ENCODE results near the gene THAP11. TPM values are rescaled to one million over a fixed set of nuclear protein-coding genes. Genes with fewer than 3 reads are reported as not detected.

The THAP11 gene
- total and polyA plus RNA-seq, 2 of the 13 experiments (the other 11 are each of a cell fraction or from before 2014, with no cell fraction given) = 44.2 to 53.4 TPM

DNA sequence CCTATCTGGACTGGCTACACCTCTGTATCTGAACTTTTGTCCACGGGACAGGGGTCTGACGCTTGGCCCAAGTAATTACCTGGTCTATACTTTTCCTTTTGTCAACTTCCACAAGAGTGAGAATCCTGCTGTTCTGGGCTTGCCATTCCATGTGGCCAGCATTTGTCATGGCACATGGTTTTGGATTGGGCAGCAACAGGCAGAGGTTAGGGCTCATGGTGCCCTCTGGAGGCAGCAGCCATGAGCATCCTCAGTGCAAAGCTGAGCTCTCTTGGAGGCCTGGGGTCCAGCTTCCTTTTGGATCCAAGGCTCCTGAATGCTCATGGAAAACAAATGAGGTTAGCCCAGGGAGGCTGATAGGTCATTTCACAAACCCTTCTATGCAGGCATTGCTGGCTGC, 23.2 kb downstream of the THAP11 start (continued):
- no peak for TF ChIP-seq HIC2 (CRISPR knock-in tag; IDR thresholded peaks at IDR 0.05; ENCODE audit: low read depth)
- TF ChIP-seq BORCS8-MEF2B (CRISPR knock-in tag; IDR thresholded peaks at IDR 0.05) = peak; percentile 63
- TF ChIP-seq DMTF1 (CRISPR knock-in tag; IDR thresholded peaks at IDR 0.05) = no peak
- TF ChIP-seq ZNF562 (CRISPR knock-in tag; IDR thresholded peaks at IDR 0.05; ENCODE audit: borderline replicate concordance) = no peak
- no peak for TF ChIP-seq NONO (IDR thresholded peaks at IDR 0.05)
- no peak for TF ChIP-seq NONO (CRISPR knock-in tag; conservative IDR thresholded peaks at IDR 0.05)
- TF ChIP-seq, protein P1, sequence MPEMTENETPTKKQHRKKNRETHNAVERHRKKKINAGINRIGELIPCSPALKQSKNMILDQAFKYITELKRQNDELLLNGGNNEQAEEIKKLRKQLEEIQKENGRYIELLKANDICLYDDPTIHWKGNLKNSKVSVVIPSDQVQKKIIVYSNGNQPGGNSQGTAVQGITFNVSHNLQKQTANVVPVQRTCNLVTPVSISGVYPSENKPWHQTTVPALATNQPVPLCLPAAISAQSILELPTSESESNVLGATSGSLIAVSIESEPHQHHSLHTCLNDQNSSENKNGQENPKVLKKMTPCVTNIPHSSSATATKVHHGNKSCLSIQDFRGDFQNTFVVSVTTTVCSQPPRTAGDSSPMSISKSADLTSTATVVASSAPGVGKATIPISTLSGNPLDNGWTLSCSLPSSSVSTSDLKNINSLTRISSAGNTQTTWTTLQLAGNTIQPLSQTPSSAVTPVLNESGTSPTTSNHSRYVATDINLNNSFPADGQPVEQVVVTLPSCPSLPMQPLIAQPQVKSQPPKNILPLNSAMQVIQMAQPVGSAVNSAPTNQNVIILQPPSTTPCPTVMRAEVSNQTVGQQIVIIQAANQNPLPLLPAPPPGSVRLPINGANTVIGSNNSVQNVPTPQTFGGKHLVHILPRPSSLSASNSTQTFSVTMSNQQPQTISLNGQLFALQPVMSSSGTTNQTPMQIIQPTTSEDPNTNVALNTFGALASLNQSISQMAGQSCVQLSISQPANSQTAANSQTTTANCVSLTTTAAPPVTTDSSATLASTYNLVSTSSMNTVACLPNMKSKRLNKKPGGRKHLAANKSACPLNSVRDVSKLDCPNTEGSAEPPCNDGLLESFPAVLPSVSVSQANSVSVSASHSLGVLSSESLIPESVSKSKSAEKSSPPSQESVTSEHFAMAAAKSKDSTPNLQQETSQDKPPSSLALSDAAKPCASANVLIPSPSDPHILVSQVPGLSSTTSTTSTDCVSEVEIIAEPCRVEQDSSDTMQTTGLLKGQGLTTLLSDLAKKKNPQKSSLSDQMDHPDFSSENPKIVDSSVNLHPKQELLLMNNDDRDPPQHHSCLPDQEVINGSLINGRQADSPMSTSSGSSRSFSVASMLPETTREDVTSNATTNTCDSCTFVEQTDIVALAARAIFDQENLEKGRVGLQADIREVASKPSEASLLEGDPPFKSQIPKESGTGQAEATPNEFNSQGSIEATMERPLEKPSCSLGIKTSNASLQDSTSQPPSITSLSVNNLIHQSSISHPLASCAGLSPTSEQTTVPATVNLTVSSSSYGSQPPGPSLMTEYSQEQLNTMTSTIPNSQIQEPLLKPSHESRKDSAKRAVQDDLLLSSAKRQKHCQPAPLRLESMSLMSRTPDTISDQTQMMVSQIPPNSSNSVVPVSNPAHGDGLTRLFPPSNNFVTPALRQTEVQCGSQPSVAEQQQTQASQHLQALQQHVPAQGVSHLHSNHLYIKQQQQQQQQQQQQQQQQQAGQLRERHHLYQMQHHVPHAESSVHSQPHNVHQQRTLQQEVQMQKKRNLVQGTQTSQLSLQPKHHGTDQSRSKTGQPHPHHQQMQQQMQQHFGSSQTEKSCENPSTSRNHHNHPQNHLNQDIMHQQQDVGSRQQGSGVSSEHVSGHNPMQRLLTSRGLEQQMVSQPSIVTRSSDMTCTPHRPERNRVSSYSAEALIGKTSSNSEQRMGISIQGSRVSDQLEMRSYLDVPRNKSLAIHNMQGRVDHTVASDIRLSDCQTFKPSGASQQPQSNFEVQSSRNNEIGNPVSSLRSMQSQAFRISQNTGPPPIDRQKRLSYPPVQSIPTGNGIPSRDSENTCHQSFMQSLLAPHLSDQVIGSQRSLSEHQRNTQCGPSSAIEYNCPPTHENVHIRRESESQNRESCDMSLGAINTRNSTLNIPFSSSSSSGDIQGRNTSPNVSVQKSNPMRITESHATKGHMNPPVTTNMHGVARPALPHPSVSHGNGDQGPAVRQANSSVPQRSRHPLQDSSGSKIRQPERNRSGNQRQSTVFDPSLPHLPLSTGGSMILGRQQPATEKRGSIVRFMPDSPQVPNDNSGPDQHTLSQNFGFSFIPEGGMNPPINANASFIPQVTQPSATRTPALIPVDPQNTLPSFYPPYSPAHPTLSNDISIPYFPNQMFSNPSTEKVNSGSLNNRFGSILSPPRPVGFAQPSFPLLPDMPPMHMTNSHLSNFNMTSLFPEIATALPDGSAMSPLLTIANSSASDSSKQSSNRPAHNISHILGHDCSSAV (CRISPR knock-in tag; IDR thresholded peaks at IDR 0.05; ENCODE audit: borderline replicate concordance) = 0 out of 2 replicates have a peak, but pooled peaks have one; percentile 59
- TF ChIP-seq CREBL2 (CRISPR knock-in tag; IDR thresholded peaks at IDR 0.05; ENCODE audit: borderline replicate concordance) = no peak
- TF ChIP-seq ZFP36L1 (CRISPR knock-in tag; IDR thresholded peaks at IDR 0.05) = no peak
- TF ChIP-seq ZNF761 (CRISPR knock-in tag; conservative IDR thresholded peaks at IDR 0.05) = no peak
- TF ChIP-seq ZFX (CRISPR knock-in tag; IDR thresholded peaks at IDR 0.05; ENCODE audit: low read depth) = 0 out of 2 replicates have a peak, but pooled peaks have one; percentile 5
- no peak for TF ChIP-seq MBD4 (IDR thresholded peaks at IDR 0.05; ENCODE audit: borderline replicate concordance, low read length)
- no peak for TF ChIP-seq ZSCAN21 (CRISPR knock-in tag; IDR thresholded peaks at IDR 0.05; ENCODE audit: borderline replicate concordance)
- no peak for TF ChIP-seq ZNF547 (CRISPR knock-in tag; IDR thresholded peaks at IDR 0.05)

Measured in HepG2 (cell line).